K562 (cell line): ENCODE results near the gene ACTR3. TPM values are rescaled to one million over a fixed set of nuclear protein-coding genes. Genes with fewer than 3 reads are reported as not detected.

Experiments used
- ATAC-seq: fragments of 200-7000 bp; cut with Tn5 transposase; 3 replicates; pipeline ENCODE4 v1.9.1; 2020; ENCODE audit warnings: moderate library complexity
- BruUV-seq: library from RNA; stranded (reverse); fragments of 400-500 nt; replicated peaks from 2 replicates; lab custom pipeline; 2021; lab: Mats Ljungman, UMichigan
- CTCF ChIA-PET: fragments of 300-600 bp; formaldehyde crosslinking; extraction: SDS; loops from one replicate; lab custom pipeline; 2021; ENCODE audit warnings: low intra/inter-chr PET ratio; lab: Yijun Ruan, JAX
- POLR2A ChIA-PET: fragments of 300-600, 350-650 bp; sonication (Branson Sonifier 250); formaldehyde crosslinking; extraction: SDS; loops from one replicate; lab custom pipeline; 2021; ENCODE audit warnings: antibody characterized with exemption, inconsistent platforms; lab: Yijun Ruan, JAX
- DNase-seq, 4 experiments: peaks; one replicate each; pipeline versions ENCODE4 v3.0.0 to v3.0.0-alpha.2; 2011 to 2018; ENCODE audit warnings: low spot score in 3 of 4, mixed read lengths in 3 of 4; ENCODE audit errors: extremely low read depth in 1 of 4
- FAIRE-seq: peaks from 2 replicates; lab custom pipeline; 2011; peaks lifted over from hg19 to GRCh38; lab: Jason Lieb, UNC
- H2AFZ ChIP-seq: 2 replicates; pipeline ENCODE4 v1.6.0; 2011; ENCODE audit warnings: low read depth, low read length, control low read depth, inconsistent platforms
- H3K27ac ChIP-seq: fragments of 200-600 bp; 3 replicates; pipeline ENCODE4 v1.8.0; 2011; ENCODE audit warnings: low read depth, mild to moderate bottlenecking, control low read depth, inconsistent platforms, low read length, moderate library complexity, mixed read lengths; ENCODE audit errors: extremely low read depth
- H3K27me3 ChIP-seq, 2 experiments: fragments of 300-600 bp in 1 of 2; 2 replicates in 1 of 2; 3 replicates in 1 of 2; pipeline versions ENCODE4 v1.6.0 to v1.8.0; 2011; ENCODE audit warnings: inconsistent platforms in 2 of 2, low read length in 2 of 2, mild to moderate bottlenecking in 1 of 2, mixed read lengths in 1 of 2, moderate library complexity in 1 of 2; ENCODE audit not compliant: control insufficient read depth in 2 of 2, insufficient read depth in 2 of 2
- H3K36me3 ChIP-seq: fragments of 300-600 bp; 3 replicates; pipeline ENCODE4 v1.8.0; 2011; ENCODE audit warnings: mild to moderate bottlenecking, low read length, inconsistent platforms; ENCODE audit not compliant: control insufficient read depth, insufficient read depth
- H3K4me1 ChIP-seq, 2 experiments: fragments of 200-600 bp in 1 of 2; replicated peaks in 1 of 2; 2 replicates in 1 of 2; 3 replicates in 1 of 2; pipeline versions ENCODE4 v1.5.1 to v1.8.0; 2011; ENCODE audit warnings: inconsistent platforms in 2 of 2, low read length in 2 of 2, mild to moderate bottlenecking in 1 of 2, mixed read lengths in 1 of 2, moderate library complexity in 1 of 2; ENCODE audit not compliant: control insufficient read depth in 2 of 2, insufficient read depth in 2 of 2
- H3K4me2 ChIP-seq: 2 replicates; pipeline ENCODE4 v1.6.1; 2011; ENCODE audit warnings: low read length, control low read depth, inconsistent platforms, mixed read lengths; ENCODE audit not compliant: insufficient read depth
- H3K4me3 ChIP-seq: fragments of 200-600 bp; sonication (generic), shearing (Covaris generic); 2 replicates; pipeline ENCODE4 v1.5.1; 2016; ENCODE audit warnings: control low read depth, inconsistent platforms
- H3K79me2 ChIP-seq: fragments of 200-600 bp; 3 replicates; pipeline ENCODE4 v1.8.0; 2011; ENCODE audit warnings: low read length, inconsistent platforms; ENCODE audit not compliant: control insufficient read depth, insufficient read depth
- H3K9ac ChIP-seq, 2 experiments: 2 replicates each; pipeline versions ENCODE4 v1.6.0 to v1.6.1; 2011; ENCODE audit warnings: low read depth in 2 of 2, low read length in 2 of 2, control low read depth in 1 of 2, inconsistent platforms in 1 of 2, mild to moderate bottlenecking in 1 of 2, mixed read lengths in 1 of 2; ENCODE audit not compliant: insufficient read depth in 1 of 2
- H3K9me1 ChIP-seq: one replicate; pipeline ENCODE4 v1.6.0; 2011; ENCODE audit warnings: inconsistent platforms, mild to moderate bottlenecking, low read length, moderate library complexity; ENCODE audit not compliant: control insufficient read depth, insufficient read depth
- H3K9me3 ChIP-seq: replicated peaks from 2 replicates; pipeline ENCODE4 v1.5.1; 2011; ENCODE audit warnings: low read depth, low read length, inconsistent platforms; ENCODE audit not compliant: control insufficient read depth, insufficient read depth
- H4K20me1 ChIP-seq: replicated peaks from 2 replicates; pipeline ENCODE4 v1.6.1; 2011; ENCODE audit warnings: low read length, inconsistent platforms, mixed read lengths; ENCODE audit not compliant: control insufficient read depth, insufficient read depth
- MYNN ChIP-seq, 2 experiments: sonication (generic); formaldehyde crosslinking in 1 of 2; IDR thresholded peaks; 2 replicates each; pipeline versions ENCODE4 v1.5.0 to v1.6.1; 2016 to 2020; ENCODE audit warnings: antibody characterized with exemption in 1 of 2, missing genetic modification reagents in 1 of 2
- REST ChIP-seq, 2 experiments: fragments of 450-650 bp; formaldehyde crosslinking in 1 of 2; IDR thresholded peaks; 2 replicates each; pipeline versions ENCODE4 v1.4.0 to v1.6.1; 2014 to 2020; ENCODE audit warnings: mild to moderate bottlenecking in 2 of 2, borderline replicate concordance in 1 of 2, low read depth in 1 of 2
- RFX1 ChIP-seq: fragments of 450-650 bp; IDR thresholded peaks from 2 replicates; pipeline ENCODE4 v1.6.1; 2016; ENCODE audit warnings: mild to moderate bottlenecking, moderate library complexity
- TAF15 ChIP-seq: fragments of 200-400 bp; formaldehyde crosslinking; IDR thresholded peaks from 2 replicates; pipeline ENCODE4 v1.6.1; 2017; ENCODE audit warnings: mild to moderate bottlenecking, low read depth, low read length, moderate library complexity
- ZNF184 ChIP-seq: sonication (generic); formaldehyde crosslinking; IDR thresholded peaks from 2 replicates; pipeline ENCODE4 v1.5.0; 2020; ENCODE audit warnings: missing genetic modification reagents
- ZNF316 ChIP-seq: fragments of 450-650 bp; IDR thresholded peaks from 2 replicates; pipeline ENCODE4 v1.6.1; 2016
- ZNF79 ChIP-seq: fragments of 250-450 bp; sonication (Bioruptor Pico); IDR thresholded peaks from 2 replicates; pipeline ENCODE4 v1.4.0; 2020; ENCODE audit warnings: low read depth, mild to moderate bottlenecking, moderate library complexity
- WGBS: fragments of 100-300 bp; shearing (Covaris generic); methylation state at CpG from one replicate; pipeline ENCODE4 v1.1.6; 2016; ENCODE audit warnings: low coverage, mixed read lengths; ENCODE audit not compliant: insufficient coverage; ENCODE audit errors: missing lambda C conversion rate; 5-methylcytosine and 5-hydroxymethylcytosine counted together
- in situ Hi-C: fragments of 300-500 bp; cut with MboI; formaldehyde crosslinking; loops from 4 replicates; pipeline ENCODE4 v1.15.0; 2018; ENCODE audit warnings: inconsistent platforms, mixed read lengths
- intact Hi-C: fragments of 100-400 bp; cut with micrococcal nuclease; formaldehyde crosslinking; loops from 2 replicates; pipeline ENCODE4 v1.14.2; 2022
- polyA plus RNA-seq, 8 experiments: library from polyadenylated mRNA; depleted of rRNA in 4 of 8; stranded (reverse) in 5 of 8; unstranded in 3 of 8; fragments of >200 nt; fragmentation: Nextera tagmentation in 2 of 8; fragmentation: Illumina TruSeq in 1 of 8; extraction: Ambion mirVana in 2 of 8; extraction: Trizol in 1 of 8; gene quantifications; 2 replicates each; pipeline versions ENCODE4 v1.2.1 to v1.2.3, GENCODE V29; 2011 to 2014; ENCODE audit warnings: inconsistent platforms in 1 of 8, missing spikeins in 1 of 8
- total RNA-seq, 7 experiments: library from RNA; depleted of rRNA in 6 of 7; stranded (reverse); fragments of >200 nt in 6 of 7; fragmentation: Illumina TruSeq in 2 of 7; extraction: Trizol in 2 of 7; gene quantifications; 2 replicates each; pipeline versions ENCODE4 v1.2.1 to v1.2.3, GENCODE V29; 2011 to 2021; ENCODE audit warnings: low replicate concordance in 1 of 7

The ACTR3 gene
- total and polyA plus RNA-seq, 9 of the 15 experiments (the other 6 are each of a cell fraction or from before 2014, with no cell fraction given): 49.0 to 354 (median 249) TPM

- no peaks in the 10 kb centered on the region for H3K27me3 ChIP-seq
- intact Hi-C loops: no loop called here
Measured at GRCh38 chr2:113967272-113967671, 77.4 kb downstream of the ACTR3 start.

More at GRCh38 chr2:113967272-113967671, 77.4 kb downstream of the ACTR3 start:
- no TSS peak for BruUV-seq
- Histone ChIP-seq H3K4me1 (no peaks in the 10 kb centered on the region), H3K4me2 (no peak overlapping the region), H3K9ac (no peak overlapping the region), H3K4me3 (no peak overlapping the region), H3K27ac (no peak overlapping the region), H3K79me2 (no peaks in the 10 kb centered on the region), H3K9me1 (no peaks in the 10 kb centered on the region), H4K20me1 (no peaks in the 10 kb centered on the region), H2AFZ (no peak overlapping the region), H3K9me3 (no peaks in the 10 kb centered on the region), H3K36me3 (no peaks in the 10 kb centered on the region)
- ChIA-PET POLR2A (no interaction called here), CTCF (no interaction called here)
- no peak for FAIRE-seq
- no peak for DNase-seq
- in situ Hi-C loops: no loop called here
- TF ChIP-seq MYNN (IDR thresholded peaks at IDR 0.05): 0 out of 2 replicates have a peak, but pooled peaks have one; percentile 2
- no peak for TF ChIP-seq MYNN (CRISPR knock-in tag; IDR thresholded peaks at IDR 0.05)
- TF ChIP-seq REST (IDR thresholded peaks at IDR 0.05; ENCODE audit: borderline replicate concordance): no peak
- TF ChIP-seq REST (CRISPR knock-in tag; IDR thresholded peaks at IDR 0.05; ENCODE audit: low read depth): no peak
- no peak for TF ChIP-seq ZNF79 (CRISPR knock-in tag)
- peak; percentile 46; the same call in 1 of the 2 replicates for TF ChIP-seq RFX1
- TF ChIP-seq TAF15: no peak
- peak; percentile 53 for TF ChIP-seq ZNF316
- no peak for TF ChIP-seq ZNF184 (CRISPR knock-in tag)
- 90% methylated on average over 1 of the region's 1 CpG for WGBS
- no peak for ATAC-seq
